AG09309 (cell line): ENCODE measurements around the gene TBX10.

Experiments used
- DNase-seq: peaks from one replicate; pipeline ENCODE4 v3.0.0-alpha.2; 2010; ENCODE audit warnings: low read depth
- H3K4me3 ChIP-seq: 2 replicates; pipeline ENCODE4 v1.5.1; 2011; ENCODE audit warnings: mild to moderate bottlenecking, low read depth, low read length, moderate library complexity; ENCODE audit not compliant: control insufficient read depth
- TF ChIP-seq, protein P1 (sequence below): IDR thresholded peaks from 2 replicates; pipeline ENCODE4 v1.5.1; 2011; ENCODE audit warnings: mild to moderate bottlenecking, low read depth, low read length, inconsistent platforms; ENCODE audit not compliant: insufficient read depth, control insufficient read depth; ENCODE audit errors: missing control alignments

TBX10 gene

DNA sequence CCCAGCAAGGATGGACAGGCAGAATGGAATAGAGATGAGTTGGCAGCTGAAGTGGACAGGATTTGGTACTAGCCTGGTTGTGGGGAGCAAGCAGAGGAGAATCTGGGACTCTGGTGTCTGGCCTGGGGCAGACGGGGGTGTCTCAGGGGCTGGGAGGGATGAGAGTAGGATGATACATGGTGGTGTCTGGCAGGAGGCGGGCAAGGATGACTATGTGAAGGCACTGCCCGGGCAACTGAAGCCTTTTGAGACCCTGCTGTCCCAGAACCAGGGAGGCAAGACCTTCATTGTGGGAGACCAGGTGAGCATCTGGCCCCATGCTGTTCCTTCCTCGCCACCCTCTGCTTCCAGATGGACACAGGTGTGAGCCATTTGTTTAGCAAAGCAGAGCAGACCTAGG lies 53.7 kb downstream of the TBX10 start:
- DNase-seq = no peak
- no peak overlapping the region for H3K4me3 ChIP-seq
- TF ChIP-seq, protein P1, sequence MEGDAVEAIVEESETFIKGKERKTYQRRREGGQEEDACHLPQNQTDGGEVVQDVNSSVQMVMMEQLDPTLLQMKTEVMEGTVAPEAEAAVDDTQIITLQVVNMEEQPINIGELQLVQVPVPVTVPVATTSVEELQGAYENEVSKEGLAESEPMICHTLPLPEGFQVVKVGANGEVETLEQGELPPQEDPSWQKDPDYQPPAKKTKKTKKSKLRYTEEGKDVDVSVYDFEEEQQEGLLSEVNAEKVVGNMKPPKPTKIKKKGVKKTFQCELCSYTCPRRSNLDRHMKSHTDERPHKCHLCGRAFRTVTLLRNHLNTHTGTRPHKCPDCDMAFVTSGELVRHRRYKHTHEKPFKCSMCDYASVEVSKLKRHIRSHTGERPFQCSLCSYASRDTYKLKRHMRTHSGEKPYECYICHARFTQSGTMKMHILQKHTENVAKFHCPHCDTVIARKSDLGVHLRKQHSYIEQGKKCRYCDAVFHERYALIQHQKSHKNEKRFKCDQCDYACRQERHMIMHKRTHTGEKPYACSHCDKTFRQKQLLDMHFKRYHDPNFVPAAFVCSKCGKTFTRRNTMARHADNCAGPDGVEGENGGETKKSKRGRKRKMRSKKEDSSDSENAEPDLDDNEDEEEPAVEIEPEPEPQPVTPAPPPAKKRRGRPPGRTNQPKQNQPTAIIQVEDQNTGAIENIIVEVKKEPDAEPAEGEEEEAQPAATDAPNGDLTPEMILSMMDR = no peak

- H3K4me3 ChIP-seq = peak overlapping the region; percentile 74
These were observed 54.4 kb downstream of the TBX10 start for GRCh38 chr11:67584881-67585873.

GRCh38 chr11:67584205-67584880 lies 55.2 kb downstream of the TBX10 start:
- TF ChIP-seq, protein P1 = no peak
- peak; percentile 14 for DNase-seq
- peak overlapping the region; percentile 74 for H3K4me3 ChIP-seq

More at GRCh38 chr11:67584881-67585873, 54.4 kb downstream of the TBX10 start:
- no peak for DNase-seq
- TF ChIP-seq, protein P1 = no peak

GRCh38 chr11:67583247-67584204 lies 56.0 kb downstream of the TBX10 start, which contains the start of gene GSTP1:
Gene GSTP1 (plus strand): TSS chr11:67583812. CDS start chr11:67583844, 32 bp downstream.
- H3K4me3 ChIP-seq = peak within 1 kb of the TSS; percentile 74
- DNase-seq = peak; percentile 32
- TF ChIP-seq, protein P1 = peak; percentile 46

- no peak for DNase-seq
- H3K4me3 ChIP-seq = no peak overlapping the region
- TF ChIP-seq, protein P1 = no peak
These were observed 57.6 kb downstream of the TBX10 start for GRCh38 chr11:67582011-67582410.

- TF ChIP-seq, protein P1 = no peak
- no peak for DNase-seq
- no peak overlapping the region for H3K4me3 ChIP-seq
These were observed 58.1 kb downstream of the TBX10 start for GRCh38 chr11:67581469-67581868.
